Upper lobe of right lung (tissue), 1 donor: ENCODE results near the gene CDC42BPA. TPM values are rescaled to one million over a fixed set of nuclear protein-coding genes. Genes with fewer than 3 reads are reported as not detected.

ENCODE experiments used
- ATAC-seq: fragments of 200-7000 bp; cut with Tn5 transposase; one replicate; pipeline ENCODE4 v1.9.1; 2020; ENCODE audit warnings: mild to moderate bottlenecking, moderate library complexity
- DNase-seq: peaks from one replicate; pipeline ENCODE4 v3.0.0-alpha.2; 2020
- H3K27ac ChIP-seq: fragments of 200-600 bp; one replicate; pipeline ENCODE4 v1.8.0; 2022
- H3K27me3 ChIP-seq: fragments of 200-600 bp; one replicate; pipeline ENCODE4 v1.8.0; 2022; ENCODE audit warnings: mild to moderate bottlenecking
- H3K36me3 ChIP-seq: fragments of 200-600 bp; one replicate; pipeline ENCODE4 v1.8.0; 2022
- H3K4me1 ChIP-seq: fragments of 200-600 bp; one replicate; pipeline ENCODE4 v1.8.0; 2022
- H3K4me3 ChIP-seq: fragments of 200-600 bp; one replicate; pipeline ENCODE4 v1.8.0; 2022; ENCODE audit warnings: mild to moderate bottlenecking
- H3K9me3 ChIP-seq: fragments of 200-600 bp; one replicate; pipeline ENCODE4 v1.8.0; 2022
- intact Hi-C: fragments of 100-400 bp; cut with DNase I; formaldehyde crosslinking; loops from one replicate; pipeline ENCODE4 v1.11.0; 2022
- total RNA-seq: library from RNA; stranded (reverse); fragmentation: NEBNext Ultra II Directional; extraction: Animal tissue kit (Norgen Biotek cat#: 25700); gene quantifications from one replicate; pipeline ENCODE4 v1.2.1, GENCODE V29; 2021
- TF ChIP-seq, protein P1 (sequence below): fragments of 200-600 bp; IDR thresholded peaks from one replicate; pipeline ENCODE4 v1.8.0; 2022; ENCODE audit warnings: antibody characterized with exemption
- donor health status: DM: no; HTN: yes; CAD: no; lungs with severe emphysema.

Gene CDC42BPA
- total RNA-seq, 1 donor from 2014 or later, result 41.8 TPM

- H3K27ac ChIP-seq, result peak overlapping the region; percentile 42
- peaks cover 8% of the 10 kb centered on the region for H3K36me3 ChIP-seq
- H3K4me3 ChIP-seq, result no peak overlapping the region
- no peaks in the 10 kb centered on the region for H3K27me3 ChIP-seq
- peak; percentile 71 for ATAC-seq
- TF ChIP-seq, protein P1, sequence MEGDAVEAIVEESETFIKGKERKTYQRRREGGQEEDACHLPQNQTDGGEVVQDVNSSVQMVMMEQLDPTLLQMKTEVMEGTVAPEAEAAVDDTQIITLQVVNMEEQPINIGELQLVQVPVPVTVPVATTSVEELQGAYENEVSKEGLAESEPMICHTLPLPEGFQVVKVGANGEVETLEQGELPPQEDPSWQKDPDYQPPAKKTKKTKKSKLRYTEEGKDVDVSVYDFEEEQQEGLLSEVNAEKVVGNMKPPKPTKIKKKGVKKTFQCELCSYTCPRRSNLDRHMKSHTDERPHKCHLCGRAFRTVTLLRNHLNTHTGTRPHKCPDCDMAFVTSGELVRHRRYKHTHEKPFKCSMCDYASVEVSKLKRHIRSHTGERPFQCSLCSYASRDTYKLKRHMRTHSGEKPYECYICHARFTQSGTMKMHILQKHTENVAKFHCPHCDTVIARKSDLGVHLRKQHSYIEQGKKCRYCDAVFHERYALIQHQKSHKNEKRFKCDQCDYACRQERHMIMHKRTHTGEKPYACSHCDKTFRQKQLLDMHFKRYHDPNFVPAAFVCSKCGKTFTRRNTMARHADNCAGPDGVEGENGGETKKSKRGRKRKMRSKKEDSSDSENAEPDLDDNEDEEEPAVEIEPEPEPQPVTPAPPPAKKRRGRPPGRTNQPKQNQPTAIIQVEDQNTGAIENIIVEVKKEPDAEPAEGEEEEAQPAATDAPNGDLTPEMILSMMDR, result no peak
- intact Hi-C loops, result no loop called here
- peaks cover 43% of the 10 kb centered on the region for H3K4me1 ChIP-seq
- H3K9me3 ChIP-seq, result no peaks in the 10 kb centered on the region
- peak; percentile 69 for DNase-seq
Observed at GRCh38 chr1:226945106-226945857, 373.0 kb downstream of the CDC42BPA start.

DNA sequence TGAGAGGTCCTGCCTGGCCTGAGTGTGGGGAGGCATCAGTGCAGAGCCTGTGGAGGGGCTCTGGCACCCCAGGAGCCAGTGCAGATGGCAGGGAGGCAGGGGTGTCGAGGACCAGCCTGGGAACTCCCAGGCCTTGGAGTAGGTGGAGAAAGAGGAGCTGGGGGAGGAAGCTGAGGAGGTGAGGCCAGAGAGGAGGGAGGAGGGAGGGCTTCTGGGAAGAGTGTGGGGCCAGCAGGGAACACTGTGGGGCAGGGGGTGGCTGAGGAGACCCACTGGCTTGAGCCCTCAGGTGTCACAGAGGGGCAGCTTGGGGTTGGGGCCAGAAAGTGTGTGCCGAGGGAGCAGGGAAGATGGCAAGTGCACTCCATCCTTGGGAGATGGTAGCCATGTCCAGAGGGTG is 374.4 kb downstream of the CDC42BPA start:
- ATAC-seq (no peak), DNase-seq (no peak)
- no peaks in the 10 kb centered on the region for H3K9me3 ChIP-seq
- no peak overlapping the region for H3K27ac ChIP-seq
- H3K27me3 ChIP-seq, result no peaks in the 10 kb centered on the region
- H3K4me3 ChIP-seq, result no peak overlapping the region
- H3K36me3 ChIP-seq, result no peaks in the 10 kb centered on the region
- TF ChIP-seq, protein P1, result no peak
- intact Hi-C loops, result no loop called here
- peaks cover 43% of the 10 kb centered on the region for H3K4me1 ChIP-seq

DNA sequence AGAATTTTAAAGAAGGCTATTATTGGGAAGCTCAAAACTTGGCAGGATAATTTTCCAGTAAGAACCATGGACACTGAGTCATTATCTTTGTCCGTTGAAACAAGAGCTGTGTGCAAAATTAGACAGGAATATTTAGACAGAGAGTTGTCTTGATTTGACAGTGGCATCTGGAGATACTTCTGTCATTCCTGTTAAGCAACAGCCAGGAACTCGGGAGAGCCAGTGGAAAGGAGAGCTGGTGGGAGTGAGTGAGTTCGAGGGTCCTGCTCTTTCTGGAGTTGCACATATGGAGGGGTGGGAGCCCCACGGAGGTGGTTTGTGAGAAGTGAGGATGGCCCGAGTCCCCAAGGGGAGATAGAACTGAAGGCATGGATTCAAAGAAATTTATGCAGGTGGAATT is 375.1 kb downstream of the CDC42BPA start:
- H3K27ac ChIP-seq, result no peak overlapping the region
- ATAC-seq (no peak), DNase-seq (no peak)
- TF ChIP-seq, protein P1, result no peak
- intact Hi-C loops, result no loop called here
- H3K4me1 ChIP-seq, result peaks cover 48% of the 10 kb centered on the region
- H3K4me3 ChIP-seq, result no peak overlapping the region
- H3K27me3 ChIP-seq, result no peaks in the 10 kb centered on the region
- no peaks in the 10 kb centered on the region for H3K36me3 ChIP-seq
- H3K9me3 ChIP-seq, result no peaks in the 10 kb centered on the region

- H3K27ac ChIP-seq, result no peak overlapping the region
- TF ChIP-seq, protein P1, result no peak
Observed at GRCh38 chr1:226942392-226942791, 375.9 kb downstream of the CDC42BPA start.

GRCh38 chr1:226940806-226941067 is 377.6 kb downstream of the CDC42BPA start:
- no peak for DNase-seq
- peak overlapping the region; percentile 83 for H3K4me3 ChIP-seq
- TF ChIP-seq, protein P1, result no peak
- ATAC-seq, result no peak
- no peaks in the 10 kb centered on the region for H3K27me3 ChIP-seq
- H3K9me3 ChIP-seq, result no peaks in the 10 kb centered on the region
- peak overlapping the region; percentile 99 for H3K27ac ChIP-seq
- intact Hi-C loops, result no loop called here
- no peaks in the 10 kb centered on the region for H3K36me3 ChIP-seq
- H3K4me1 ChIP-seq, result peaks cover 39% of the 10 kb centered on the region

More at GRCh38 chr1:226942392-226942791, 375.9 kb downstream of the CDC42BPA start:
- DNase-seq (no peak), ATAC-seq (no peak)
- H3K27me3 ChIP-seq, result no peaks in the 10 kb centered on the region
- no peak overlapping the region for H3K4me3 ChIP-seq
- intact Hi-C loops, result no loop called here
- H3K9me3 ChIP-seq, result no peaks in the 10 kb centered on the region
- peaks cover 50% of the 10 kb centered on the region for H3K4me1 ChIP-seq
- no peaks in the 10 kb centered on the region for H3K36me3 ChIP-seq
